IMR-90 (cell line): ENCODE measurements around the gene CDKAL1. TPM values are rescaled to one million over a fixed set of nuclear protein-coding genes. Genes with fewer than 3 reads are reported as not detected.

Source experiments
- ATAC-seq: fragments of 200-7000 bp; cut with Tn5 transposase; 2 replicates; pipeline ENCODE4 v1.9.1; 2020; ENCODE audit warnings: low read depth, mild to moderate bottlenecking, moderate library complexity
- BruUV-seq: library from RNA; stranded (reverse); fragments of 400-500 nt; replicated peaks from 2 replicates; lab custom pipeline; 2021; lab: Mats Ljungman, UMichigan
- CTCF ChIA-PET: fragments of 300-600 bp; formaldehyde crosslinking; extraction: SDS; loops from one replicate; lab custom pipeline; 2021; ENCODE audit warnings: antibody characterized with exemption; lab: Yijun Ruan, JAX
- POLR2A ChIA-PET: fragments of 300-600 bp; sonication (Branson Sonifier 250); formaldehyde crosslinking; loops from one replicate; lab custom pipeline; 2022; ENCODE audit warnings: antibody characterized with exemption; ENCODE audit not compliant: unreplicated experiment; lab: Charles Lee
- DNase-seq: peaks from one replicate; pipeline ENCODE4 v3.0.0; 2013
- H2AFZ ChIP-seq: replicated peaks from 2 replicates; pipeline ENCODE3; 2013; ENCODE audit warnings: low read length, mild to moderate bottlenecking; ENCODE audit not compliant: poor library complexity
- H2AK5ac ChIP-seq: 2 replicates; pipeline ENCODE4 v1.6.1; 2013; ENCODE audit warnings: low read depth, low read length, inconsistent platforms
- H2AK9ac ChIP-seq: replicated peaks from 2 replicates; pipeline ENCODE3; 2013; ENCODE audit warnings: mild to moderate bottlenecking, low read depth, low read length, moderate library complexity; ENCODE audit not compliant: poor library complexity
- H2BK120ac ChIP-seq: 2 replicates; pipeline ENCODE4 v1.6.1; 2013; ENCODE audit warnings: low read depth, low read length, inconsistent platforms
- H2BK15ac ChIP-seq: 3 replicates; pipeline ENCODE4 v1.6.1; 2013; ENCODE audit warnings: low read depth, low read length, inconsistent platforms
- H2BK20ac ChIP-seq: 2 replicates; pipeline ENCODE4 v1.6.1; 2013; ENCODE audit warnings: low read depth, mild to moderate bottlenecking, inconsistent platforms, low read length, moderate library complexity
- H2BK5ac ChIP-seq: 2 replicates; pipeline ENCODE4 v1.6.1; 2013; ENCODE audit warnings: mild to moderate bottlenecking, low read depth, low read length, inconsistent platforms; ENCODE audit not compliant: poor library complexity, severe bottlenecking
- H3K14ac ChIP-seq: replicated peaks from 2 replicates; pipeline ENCODE4 v1.6.1; 2013; ENCODE audit warnings: low read depth, low read length, inconsistent platforms
- H3K18ac ChIP-seq: 2 replicates; pipeline ENCODE4 v1.6.1; 2013; ENCODE audit warnings: low read depth, low read length, control low read depth
- H3K23ac ChIP-seq: 2 replicates; pipeline ENCODE4 v1.6.1; 2013; ENCODE audit warnings: low read depth, low read length, inconsistent platforms
- H3K27ac ChIP-seq: 2 replicates; pipeline ENCODE4 v1.5.1; 2013; ENCODE audit warnings: mild to moderate bottlenecking, control low read depth, low read length; ENCODE audit not compliant: insufficient read depth
- H3K27me3 ChIP-seq: 2 replicates; pipeline ENCODE4 v1.6.1; 2013; ENCODE audit warnings: low read length; ENCODE audit not compliant: control insufficient read depth, insufficient read depth
- H3K36me3 ChIP-seq: 2 replicates; pipeline ENCODE4 v1.6.1; 2013; ENCODE audit warnings: low read length, mixed read lengths; ENCODE audit not compliant: control insufficient read depth, insufficient read depth
- H3K4ac ChIP-seq: 2 replicates; pipeline ENCODE4 v1.6.1; 2013; ENCODE audit warnings: low read depth, low read length, inconsistent platforms
- H3K4me1 ChIP-seq: 2 replicates; pipeline ENCODE4 v1.6.1; 2013; ENCODE audit warnings: low read length, mixed read lengths; ENCODE audit not compliant: control insufficient read depth, insufficient read depth
- H3K4me2 ChIP-seq: 2 replicates; pipeline ENCODE4 v1.6.1; 2013; ENCODE audit warnings: low read depth, mild to moderate bottlenecking, control low read depth, low read length, moderate library complexity
- H3K4me3 ChIP-seq: 2 replicates; pipeline ENCODE4 v1.5.1; 2013; ENCODE audit warnings: low read depth, mild to moderate bottlenecking, control low read depth, low read length, moderate library complexity; ENCODE audit not compliant: insufficient read depth
- H3K56ac ChIP-seq: 2 replicates; pipeline ENCODE4 v1.6.1; 2013; ENCODE audit warnings: low read length, inconsistent platforms; ENCODE audit not compliant: insufficient read depth; ENCODE audit errors: extremely low read depth
- H3K79me1 ChIP-seq, 2 experiments: 2 replicates each; pipeline ENCODE4 v1.6.1; 2013; ENCODE audit warnings: low read length in 2 of 2, inconsistent platforms in 1 of 2, low read depth in 1 of 2
- H3K9ac ChIP-seq: 2 replicates; pipeline ENCODE4 v1.6.1; 2013; ENCODE audit warnings: low read depth, low read length, control low read depth
- H3K9me1 ChIP-seq: 2 replicates; pipeline ENCODE4 v1.6.1; 2013; ENCODE audit warnings: low read length, inconsistent platforms; ENCODE audit not compliant: insufficient read depth
- H3K9me3 ChIP-seq: 2 replicates; pipeline ENCODE4 v1.6.1; 2013; ENCODE audit warnings: low read length; ENCODE audit not compliant: control insufficient read depth, insufficient read depth
- H4K20me1 ChIP-seq: 2 replicates; pipeline ENCODE4 v1.6.1; 2013; ENCODE audit warnings: low read length, inconsistent platforms; ENCODE audit not compliant: insufficient read depth
- H4K5ac ChIP-seq: 2 replicates; pipeline ENCODE4 v1.6.1; 2013; ENCODE audit warnings: mild to moderate bottlenecking, low read depth, low read length, control low read depth
- H4K8ac ChIP-seq, 2 experiments: 2 replicates each; pipeline ENCODE4 v1.6.1; 2013; ENCODE audit warnings: low read depth in 2 of 2, low read length in 2 of 2, control low read depth in 1 of 2, inconsistent platforms in 1 of 2
- H4K91ac ChIP-seq: 2 replicates; pipeline ENCODE4 v1.6.1; 2013; ENCODE audit warnings: low read depth, low read length, inconsistent platforms; ENCODE audit not compliant: insufficient read depth
- CTCF ChIP-seq: conservative IDR thresholded peaks from 2 replicates; pipeline ENCODE4 v1.5.1; 2012; ENCODE audit warnings: mild to moderate bottlenecking, low read depth, low read length, improper control_type of control experiment
- MXI1 ChIP-seq: IDR thresholded peaks from 2 replicates; pipeline ENCODE4 v1.6.1; 2012; ENCODE audit warnings: low read depth, mild to moderate bottlenecking, low read length, moderate library complexity, borderline replicate concordance
- POLR2A ChIP-seq: IDR thresholded peaks from 2 replicates; pipeline ENCODE4 v1.6.1; 2012; ENCODE audit warnings: mild to moderate bottlenecking, low read depth, low read length
- RCOR1 ChIP-seq: IDR thresholded peaks from 2 replicates; pipeline ENCODE4 v1.6.1; 2012; ENCODE audit warnings: mild to moderate bottlenecking, low read length, improper control_type of control experiment; ENCODE audit not compliant: insufficient replicate concordance
- dilution Hi-C: fragments of 300-500 bp; cut with HindIII; formaldehyde crosslinking; loops from one replicate; pipeline ENCODE4 v1.14.3; 2018; ENCODE audit warnings: low sequenced_read_pairs; ENCODE audit not compliant: unreplicated experiment
- in situ Hi-C: fragments of 300-500 bp; cut with MboI; formaldehyde crosslinking; loops from 3 replicates; pipeline ENCODE4 v1.14.3; 2019; ENCODE audit warnings: low sequenced_read_pairs, inconsistent platforms, mixed read lengths
- intact Hi-C: fragments of 100-400 bp; cut with micrococcal nuclease; formaldehyde crosslinking; loops from 2 replicates; pipeline ENCODE4 v1.10.0; 2022
- polyA plus RNA-seq, 3 experiments: library from polyadenylated mRNA; depleted of rRNA; stranded (reverse); fragments of >200 nt; gene quantifications; 2 replicates each; pipeline ENCODE4 v1.2.3, GENCODE V29; 2012; ENCODE audit warnings: low replicate concordance in 1 of 3
- total RNA-seq: library from RNA; depleted of rRNA; stranded (reverse); fragments of >200 nt; gene quantifications from 2 replicates; pipeline ENCODE4 v1.2.3, GENCODE V29; 2012

Gene CDKAL1
- total and polyA plus RNA-seq, 2 of the 4 experiments (the other 2 are of a cell fraction), result 3.7 to 13.1 TPM

- Histone ChIP-seq H2AFZ (no peak overlapping the region), H2BK15ac (no peak overlapping the region), H3K4me1 (no peaks in the 10 kb centered on the region), H2BK120ac (no peak overlapping the region), H2AK5ac (no peak overlapping the region), H3K79me1 (no peaks in the 10 kb centered on the region), H2BK5ac (no peak overlapping the region), H2AK9ac (no peak overlapping the region), H3K23ac (no peak overlapping the region), H2BK20ac (no peak overlapping the region), H4K5ac (no peak overlapping the region), H4K20me1 (no peaks in the 10 kb centered on the region), H3K9ac (no peak overlapping the region), H3K27me3 (no peaks in the 10 kb centered on the region), H3K4ac (no peak overlapping the region), H3K9me1 (0 out of 2 replicates have a peak, but pooled peaks cover 3% of the 10 kb centered on the region), H4K91ac (no peak overlapping the region), H3K4me3 (no peak overlapping the region), H3K4me2 (no peak overlapping the region), H3K14ac (no peak overlapping the region), H3K56ac (no peak overlapping the region), H4K8ac (no peak overlapping the region), H3K27ac (no peak overlapping the region), H3K36me3 (no peaks in the 10 kb centered on the region), H3K9me3 (no peaks in the 10 kb centered on the region), H3K18ac (no peak overlapping the region)
- BruUV-seq, result no TSS peak
- in situ Hi-C loops (no loop called here), intact Hi-C loops (no loop called here), dilution Hi-C loops (no loop called here)
- POLR2A ChIA-PET, result no interaction called here
- no peak for TF ChIP-seq MXI1
- no peak for TF ChIP-seq CTCF
- TF ChIP-seq RCOR1, result no peak
- no peak for TF ChIP-seq POLR2A
- CTCF ChIA-PET, result no interaction called here
- ATAC-seq (no peak), DNase-seq (no peak)
Observed at GRCh38 chr6:21051777-21052176, 517.5 kb downstream of the CDKAL1 start.
